Breast epithelium (tissue), 4 donors: ENCODE measurements around the gene FAM83F. TPM values are rescaled to one million over a fixed set of nuclear protein-coding genes. Genes with fewer than 3 reads are reported as not detected.

Experiments
- DNase-seq, 2 donors: peaks; one replicate each; pipeline ENCODE4 v3.0.0-alpha.2; 2019; ENCODE audit warnings: low spot score in 2 of 2
- H3K27ac ChIP-seq, 2 donors: fragments of 200-600 bp; sonication (generic) in 1 of 2; one replicate each; pipeline ENCODE4 v1.5.1; 2016 to 2019; ENCODE audit warnings: mild to moderate bottlenecking in 1 of 2
- H3K27me3 ChIP-seq, 2 donors: fragments of 200-600 bp; sonication (generic) in 1 of 2; one replicate each; pipeline versions ENCODE4 v1.5.1 to v1.6.0; 2017 to 2019; ENCODE audit warnings: control low read depth in 1 of 2, mild to moderate bottlenecking in 1 of 2
- H3K36me3 ChIP-seq: fragments of 200-600 bp; one replicate; pipeline ENCODE4 v1.5.1; 2019
- H3K4me1 ChIP-seq, 2 donors: fragments of 200-600 bp; sonication (generic); one replicate each; pipeline ENCODE4 v1.5.1; 2016 to 2019; ENCODE audit warnings: control low read depth in 1 of 2
- H3K4me3 ChIP-seq, 3 donors: fragments of 200-600 bp; sonication (generic); 1 replicate in 2 of 3; 2 replicates in 1 of 3; pipeline ENCODE4 v1.5.1; 2016 to 2019; ENCODE audit warnings: mild to moderate bottlenecking in 3 of 3, moderate library complexity in 2 of 3
- H3K9me3 ChIP-seq, 2 donors: fragments of 200-600 bp; sonication (generic) in 1 of 2; one replicate each; pipeline ENCODE4 v1.5.1; 2016 to 2019; ENCODE audit warnings: control low read depth in 1 of 2
- CTCF ChIP-seq, 3 donors: fragments of 450-650 bp; IDR thresholded peaks; one replicate each; pipeline ENCODE4 v1.5.1; 2016 to 2017; ENCODE audit warnings: antibody characterized with exemption in 3 of 3, mild to moderate bottlenecking in 3 of 3, moderate library complexity in 3 of 3
- POLR2A ChIP-seq: fragments of 450-650 bp; IDR thresholded peaks from one replicate; pipeline ENCODE4 v1.6.1; 2016; ENCODE audit warnings: antibody characterized with exemption, mild to moderate bottlenecking, moderate library complexity
- POLR2AphosphoS5 ChIP-seq, 3 donors: sonication (generic); formaldehyde crosslinking; IDR thresholded peaks; one replicate each; pipeline ENCODE4 v1.6.1; 2017; ENCODE audit warnings: antibody characterized with exemption in 3 of 3
- intact Hi-C: fragments of 100-400 bp; cut with DNase I; formaldehyde crosslinking; loops from one replicate; pipeline ENCODE4 v1.15.1; 2023; ENCODE audit warnings: low total_unique reads
- total RNA-seq, 3 donors: library from RNA; depleted of rRNA; stranded (reverse); fragments of >200 nt; gene quantifications; one replicate each; pipeline ENCODE4 v1.1.0, GENCODE V29; 2016

FAM83F gene
- total RNA-seq, 3 donors from 2014 or later, result 4.5 to 15.5 (median 7.5) TPM

- intact Hi-C loops, result no loop called here
- no peaks in the 10 kb centered on the region for H3K27me3 ChIP-seq
- peak overlapping the region; percentile 93 to 96 for H3K27ac ChIP-seq
- H3K9me3 ChIP-seq, result no peaks in the 10 kb centered on the region
- no peaks in the 10 kb centered on the region for H3K36me3 ChIP-seq
- peak overlapping the region; percentile 76 to 95 (median 80) for H3K4me3 ChIP-seq
- peak; percentile 98 to 99 for DNase-seq
- H3K4me1 ChIP-seq, result peaks cover 3 to 27% of the 10 kb centered on the region in 2 donors
- TF ChIP-seq POLR2A, result peak; percentile 59
- TF ChIP-seq POLR2AphosphoS5 (IDR thresholded peaks at IDR 0.05), result peak; percentile 82 to 94 (median 93)
- no peak for TF ChIP-seq CTCF (IDR thresholded peaks at IDR 0.05)
Measured at GRCh38 chr22:40044102-40044869, 49.5 kb downstream of the FAM83F start.

GRCh38 chr22:40044870-40045834, 50.4 kb downstream of the FAM83F start:
- H3K4me3 ChIP-seq, result peak overlapping the region; percentile 76 to 95 (median 80)
- peak in 1 of 2 donors; percentile 54 for DNase-seq
- H3K36me3 ChIP-seq, result no peaks in the 10 kb centered on the region
- peaks cover 3 to 20% of the 10 kb centered on the region in 2 donors for H3K4me1 ChIP-seq
- H3K27ac ChIP-seq, result peak overlapping the region; percentile 93 to 96
- intact Hi-C loops, result no loop called here
- H3K27me3 ChIP-seq, result no peaks in the 10 kb centered on the region
- H3K9me3 ChIP-seq, result no peaks in the 10 kb centered on the region
- TF ChIP-seq POLR2AphosphoS5 (IDR thresholded peaks at IDR 0.05) (peak in 2 of 3 donors; percentile 18 to 20), POLR2A (no peak)

- Histone ChIP-seq H3K9me3 (no peaks in the 10 kb centered on the region), H3K27ac (no peak overlapping the region), H3K4me1 (peaks cover under 1 to 13% of the 10 kb centered on the region in 2 donors), H3K27me3 (no peaks in the 10 kb centered on the region), H3K36me3 (no peaks in the 10 kb centered on the region), H3K4me3 (peak overlapping the region in 2 of 3 donors; percentile 76 to 95)
- TF ChIP-seq POLR2A, result no peak
- TF ChIP-seq POLR2AphosphoS5 (IDR thresholded peaks at IDR 0.05), result no peak
- TF ChIP-seq CTCF (IDR thresholded peaks at IDR 0.05), result no peak
- intact Hi-C loops, result no loop called here
- DNase-seq, result no peak
Measured at GRCh38 chr22:40046126-40046525, 51.4 kb downstream of the FAM83F start.

GRCh38 chr22:40050258-40050657, 55.5 kb downstream of the FAM83F start:
- no peak for DNase-seq
- TF ChIP-seq POLR2A (no peak), CTCF (IDR thresholded peaks at IDR 0.05) (no peak), POLR2AphosphoS5 (IDR thresholded peaks at IDR 0.05) (no peak)
- Histone ChIP-seq H3K4me3 (no peak overlapping the region), H3K4me1 (peaks cover 0 to 7% of the 10 kb centered on the region in 2 donors), H3K27ac (no peak overlapping the region), H3K36me3 (no peaks in the 10 kb centered on the region), H3K27me3 (no peaks in the 10 kb centered on the region), H3K9me3 (no peaks in the 10 kb centered on the region)
- intact Hi-C loops, result no loop called here

- intact Hi-C loops, result no loop called here
- H3K4me1 ChIP-seq, result peaks cover 0 to 7% of the 10 kb centered on the region in 2 donors
- H3K4me3 ChIP-seq, result no peak overlapping the region
- no peaks in the 10 kb centered on the region for H3K9me3 ChIP-seq
- H3K36me3 ChIP-seq, result no peaks in the 10 kb centered on the region
- no peak overlapping the region for H3K27ac ChIP-seq
- TF ChIP-seq POLR2A (no peak), POLR2AphosphoS5 (IDR thresholded peaks at IDR 0.05) (no peak), CTCF (IDR thresholded peaks at IDR 0.05) (no peak)
- H3K27me3 ChIP-seq, result no peaks in the 10 kb centered on the region
- DNase-seq, result no peak
Measured at GRCh38 chr22:40051322-40051721, 56.6 kb downstream of the FAM83F start.
